ENCODE data around the gene LDLRAD4. TPM values are rescaled to one million over a fixed set of nuclear protein-coding genes. Genes with fewer than 3 reads are reported as not detected.
"Not testable (repeated sequence)": the region's sequence is repeated elsewhere in the genome, so short reads cannot be mapped to it uniquely, and the experiment has no call there.

Gene LDLRAD4
- total and polyA plus RNA-seq, 8 donors, result 14.1 to 26.6 (median 18.8) TPM

DNA sequence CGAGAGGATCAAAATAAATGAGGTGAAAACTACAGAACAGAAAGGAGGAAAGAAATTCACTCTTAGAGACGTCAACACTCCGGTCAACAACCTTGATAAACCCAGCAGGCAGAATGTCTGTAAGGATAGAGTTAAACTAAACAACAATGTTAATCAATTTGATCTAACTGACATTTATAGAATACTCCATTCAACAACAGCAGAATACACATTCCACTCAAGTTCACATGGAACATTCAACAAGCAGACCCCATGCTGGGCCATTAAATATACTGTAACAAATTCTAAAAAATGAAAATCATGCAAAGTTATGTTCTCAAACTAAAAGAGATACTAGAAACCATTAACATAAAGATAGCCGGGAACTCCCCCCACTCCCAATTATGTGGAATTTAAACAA is 466.0 kb downstream of the LDLRAD4 start:
- H3K36me3 ChIP-seq, result no peaks in the 10 kb centered on the region
- H3K27ac ChIP-seq, result no peak overlapping the region
- no peaks in the 10 kb centered on the region for H3K27me3 ChIP-seq
- TF ChIP-seq CTCF (IDR thresholded peaks at IDR 0.05), result no peak
- ATAC-seq, result no peak
- intact Hi-C loops (cut with DNase I), result no loop called here
- no peak overlapping the region for H3K4me3 ChIP-seq
- no peaks in the 10 kb centered on the region for H3K4me1 ChIP-seq
- DNase-seq, result no peak
- no peaks in the 10 kb centered on the region for H3K9me3 ChIP-seq

- H3K36me3 ChIP-seq, result no peaks in the 10 kb centered on the region
- H3K27me3 ChIP-seq, result no peaks in the 10 kb centered on the region
- intact Hi-C loops (cut with DNase I), result no loop called here
- no peak overlapping the region for H3K4me3 ChIP-seq
- DNase-seq (peak in 1 of 4 donors; percentile 60), ATAC-seq (no peak)
- no peak overlapping the region for H3K27ac ChIP-seq
- TF ChIP-seq CTCF (IDR thresholded peaks at IDR 0.05), result no peak
- H3K4me1 ChIP-seq, result no peaks in the 10 kb centered on the region
- H3K9me3 ChIP-seq, result peaks cover 0 to 2% of the 10 kb centered on the region in 2 donors
Measured at GRCh38 chr18:13688191-13689136, 469.9 kb downstream of the LDLRAD4 start.

DNA sequence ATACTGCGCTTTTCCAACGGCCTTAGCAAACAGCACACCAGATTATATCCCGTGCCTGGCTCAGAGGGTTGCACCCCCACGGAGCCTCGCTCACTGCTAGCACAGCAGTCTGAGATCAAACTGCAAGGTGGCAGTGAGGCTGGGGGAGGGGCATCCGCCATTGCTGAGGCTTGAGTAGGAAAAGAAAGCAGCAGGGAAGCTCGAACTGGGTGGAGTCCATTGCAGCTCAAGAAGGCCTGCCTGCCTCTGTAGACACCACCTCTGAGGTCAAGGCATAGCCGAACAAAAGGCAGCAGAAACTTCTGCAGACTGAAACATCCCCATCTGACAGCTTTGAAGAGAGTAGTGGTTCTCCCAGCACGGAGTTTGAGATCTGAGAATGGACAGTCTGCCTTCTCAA is 471.5 kb downstream of the LDLRAD4 start:
- ATAC-seq; H3K4me1 ChIP-seq; H3K36me3 ChIP-seq; H3K4me3 ChIP-seq; intact Hi-C loops (cut with DNase I); H3K27me3 ChIP-seq; H3K9me3 ChIP-seq; H3K27ac ChIP-seq: not testable (repeated sequence)
- DNase-seq, result peak in 1 of 4 donors; percentile 41

- ATAC-seq; H3K36me3 ChIP-seq; H3K27me3 ChIP-seq; intact Hi-C loops (cut with DNase I); DNase-seq; H3K4me1 ChIP-seq; H3K27ac ChIP-seq; H3K4me3 ChIP-seq: not testable (repeated sequence)
- peaks cover 0 to 25% of the 10 kb centered on the region in 2 donors for H3K9me3 ChIP-seq
Measured at GRCh38 chr18:13695337-13695736, 476.8 kb downstream of the LDLRAD4 start.

DNA sequence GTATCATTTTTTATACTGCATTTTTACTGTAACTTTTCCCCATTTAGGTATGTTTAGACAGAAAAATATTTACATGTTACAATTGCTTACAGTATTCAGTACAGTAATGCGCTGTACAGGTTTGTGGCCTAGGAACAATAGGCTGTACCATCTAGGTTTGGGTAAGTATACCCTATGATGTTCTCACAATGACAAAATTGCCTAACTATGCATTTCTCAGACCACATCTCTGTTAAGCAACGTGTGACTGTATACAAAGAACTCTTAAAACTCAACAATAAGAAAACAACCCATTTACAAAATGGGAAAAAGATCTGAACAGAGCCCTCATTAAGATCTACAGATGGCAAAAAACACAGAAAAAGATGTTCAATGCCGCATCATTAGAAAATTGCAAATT is 478.4 kb downstream of the LDLRAD4 start:
- Histone ChIP-seq H3K27me3 (no peaks in the 10 kb centered on the region), H3K4me1 (no peaks in the 10 kb centered on the region), H3K4me3 (no peak overlapping the region), H3K27ac (no peak overlapping the region), H3K9me3 (peaks cover 0 to 40% of the 10 kb centered on the region in 2 donors), H3K36me3 (no peaks in the 10 kb centered on the region)
- ATAC-seq (no peak), DNase-seq (no peak)
- TF ChIP-seq CTCF (IDR thresholded peaks at IDR 0.05), result no peak
- intact Hi-C loops (cut with DNase I), result no loop called here

GRCh38 chr18:13700153-13700552 is 481.6 kb downstream of the LDLRAD4 start:
- peaks cover 7 to 66% of the 10 kb centered on the region in 2 donors for H3K9me3 ChIP-seq
- ATAC-seq (no peak), DNase-seq (no peak)
- intact Hi-C loops (cut with DNase I), result no loop called here
- no peak overlapping the region for H3K27ac ChIP-seq
- H3K4me3 ChIP-seq, result no peak overlapping the region
- H3K4me1 ChIP-seq, result no peaks in the 10 kb centered on the region
- no peaks in the 10 kb centered on the region for H3K27me3 ChIP-seq
- H3K36me3 ChIP-seq, result no peaks in the 10 kb centered on the region
- no peak for TF ChIP-seq CTCF (IDR thresholded peaks at IDR 0.05)

Small RNA genes within 50 kb of the gene (microRNA-seq; reads per million reads assigned to microRNA genes)
- gene MIR4526 (0 to 0.17 reads per million in 2 donors), gene MIR5190 (0 reads per million in 2 donors)

Other genes starting within 250 kb of the LDLRAD4 start
- 10 to 100 TPM; 22.0 to 22.3 TPM for gene CEP192, start 227.4 kb upstream of the LDLRAD4 start, total RNA-seq
- gene CEP192, start 227.4 kb upstream of the LDLRAD4 start, polyA plus RNA-seq (ENCODE audit: insufficient read length in 6 of 6), result 10 to 100 TPM; 37.8 to 57.5 (median 47.7) TPM